Measurements from ENCODE around the gene PPP2R3A. TPM values are rescaled to one million over a fixed set of nuclear protein-coding genes. Genes with fewer than 3 reads are reported as not detected.

Gene PPP2R3A
- total RNA-seq, 4 donors from 2014 or later = 34.7 to 73.4 (median 38.8) TPM

DNA sequence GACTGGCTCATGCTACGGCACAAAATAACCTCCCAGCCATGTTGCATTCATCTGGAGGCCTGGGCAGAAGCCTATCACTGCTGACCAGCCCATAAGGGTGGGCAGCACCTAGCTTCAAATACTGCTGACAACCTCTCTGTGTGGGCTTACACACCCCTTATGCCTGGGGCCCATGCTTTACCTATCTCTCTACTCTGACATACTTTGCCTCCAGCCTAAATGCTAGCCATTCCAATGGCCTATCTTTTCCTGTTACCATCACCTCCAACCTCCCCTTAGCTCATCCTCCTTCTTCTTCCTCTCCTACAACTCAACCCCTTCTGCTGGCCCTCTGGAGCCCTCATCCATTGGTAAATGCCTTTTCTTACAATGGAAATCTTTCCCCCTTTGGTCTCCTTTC, 41.0 kb upstream of the PPP2R3A start:
- in situ Hi-C loops (cut with MboI; ENCODE audit: low pct_ligation_motif_present in 1 of 4, low pct_unique_long_range_greater_than_20kb in 1 of 4, low sequenced_read_pairs in 3 of 4) (loop anchor here (5.0 to 25.0 kb wide), 3 partner anchors 113 to 120 kb away; no protein-coding TSS in a partner anchor), intact Hi-C loops (cut with DNase I; ENCODE audit: low total_unique reads) (loop anchor here (5.0 kb wide), 1 partner anchor 118 kb away; no protein-coding TSS in a partner anchor)
- TF ChIP-seq POLR2A (IDR thresholded peaks at IDR 0.05) (no peak), EP300 (IDR thresholded peaks at IDR 0.05; ENCODE audit: low read depth) (no peak), POLR2AphosphoS5 (IDR thresholded peaks at IDR 0.05) (no peak)
- TF ChIP-seq, protein P1, sequence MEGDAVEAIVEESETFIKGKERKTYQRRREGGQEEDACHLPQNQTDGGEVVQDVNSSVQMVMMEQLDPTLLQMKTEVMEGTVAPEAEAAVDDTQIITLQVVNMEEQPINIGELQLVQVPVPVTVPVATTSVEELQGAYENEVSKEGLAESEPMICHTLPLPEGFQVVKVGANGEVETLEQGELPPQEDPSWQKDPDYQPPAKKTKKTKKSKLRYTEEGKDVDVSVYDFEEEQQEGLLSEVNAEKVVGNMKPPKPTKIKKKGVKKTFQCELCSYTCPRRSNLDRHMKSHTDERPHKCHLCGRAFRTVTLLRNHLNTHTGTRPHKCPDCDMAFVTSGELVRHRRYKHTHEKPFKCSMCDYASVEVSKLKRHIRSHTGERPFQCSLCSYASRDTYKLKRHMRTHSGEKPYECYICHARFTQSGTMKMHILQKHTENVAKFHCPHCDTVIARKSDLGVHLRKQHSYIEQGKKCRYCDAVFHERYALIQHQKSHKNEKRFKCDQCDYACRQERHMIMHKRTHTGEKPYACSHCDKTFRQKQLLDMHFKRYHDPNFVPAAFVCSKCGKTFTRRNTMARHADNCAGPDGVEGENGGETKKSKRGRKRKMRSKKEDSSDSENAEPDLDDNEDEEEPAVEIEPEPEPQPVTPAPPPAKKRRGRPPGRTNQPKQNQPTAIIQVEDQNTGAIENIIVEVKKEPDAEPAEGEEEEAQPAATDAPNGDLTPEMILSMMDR (IDR thresholded peaks at IDR 0.05) = no peak
- no peaks in the 10 kb centered on the region for H3K9me3 ChIP-seq
- no peaks in the 10 kb centered on the region for H3K27me3 ChIP-seq
- no peak overlapping the region for H3K4me3 ChIP-seq
- DNase-seq = no peak
- WGBS, 2 donors (ENCODE audit: low coverage in 1 of 2) = 75% methylated on average over 1 of the region's 1 CpG; no CpG with 5 or more reads in 1 of the 2 donors
- H3K4me1 ChIP-seq = peaks cover 0 to 3% (median 0%) of the 10 kb centered on the region in 4 donors
- H3K27ac ChIP-seq = no peak overlapping the region
- no peaks in the 10 kb centered on the region for H3K36me3 ChIP-seq

- H3K27me3 ChIP-seq = no peaks in the 10 kb centered on the region
- H3K4me1 ChIP-seq = peaks cover 0 to 10% (median 7%) of the 10 kb centered on the region in 4 donors
- no peak overlapping the region for H3K27ac ChIP-seq
- DNase-seq = no peak
- H3K36me3 ChIP-seq = no peaks in the 10 kb centered on the region
- H3K4me3 ChIP-seq = no peak overlapping the region
- TF ChIP-seq POLR2AphosphoS5 (IDR thresholded peaks at IDR 0.05) (no peak), POLR2A (IDR thresholded peaks at IDR 0.05) (no peak), EP300 (IDR thresholded peaks at IDR 0.05; ENCODE audit: low read depth) (no peak)
- TF ChIP-seq, protein P1 (IDR thresholded peaks at IDR 0.05) = no peak
- intact Hi-C loops (cut with DNase I; ENCODE audit: low total_unique reads) (no loop called here), in situ Hi-C loops (cut with MboI; ENCODE audit: low pct_ligation_motif_present in 1 of 4, low pct_unique_long_range_greater_than_20kb in 1 of 4, low sequenced_read_pairs in 3 of 4) (loop anchor here in 1 of 4 donors (10.0 kb wide), 1 partner anchor 118 kb away; no protein-coding TSS in a partner anchor)
- WGBS, 2 donors (ENCODE audit: low coverage in 1 of 2) = 80 to 95% methylated on average over 1 to 3 of the region's 3 CpGs
- no peaks in the 10 kb centered on the region for H3K9me3 ChIP-seq
These were observed 38.9 kb upstream of the PPP2R3A start for GRCh38 chr3:135926664-135927063.

DNA sequence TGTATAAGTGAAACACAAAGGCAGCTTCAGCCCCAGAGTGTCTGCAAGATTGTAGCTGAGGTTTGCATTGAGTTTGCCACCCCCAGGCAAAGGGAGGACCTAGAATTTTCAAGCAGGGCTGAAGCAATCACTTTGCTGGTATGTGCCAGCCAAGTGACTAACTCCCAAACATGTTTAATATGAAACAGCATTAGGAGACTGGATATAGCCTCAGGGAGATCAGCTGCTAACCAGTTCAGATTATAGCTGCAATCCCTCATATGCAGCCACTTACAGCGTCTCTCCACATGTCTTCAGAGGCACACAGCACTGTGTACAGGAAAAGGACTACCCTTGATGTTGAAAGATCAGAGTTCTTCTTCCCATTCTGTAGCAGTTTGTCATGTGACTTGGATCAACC, 38.4 kb upstream of the PPP2R3A start:
- intact Hi-C loops (cut with DNase I; ENCODE audit: low total_unique reads) = no loop called here
- 72% methylated on average over 1 of the region's 1 CpG; no CpG with 5 or more reads in 1 of the 2 donors for WGBS, 2 donors (ENCODE audit: low coverage in 1 of 2)
- H3K27ac ChIP-seq = no peak overlapping the region

DNA sequence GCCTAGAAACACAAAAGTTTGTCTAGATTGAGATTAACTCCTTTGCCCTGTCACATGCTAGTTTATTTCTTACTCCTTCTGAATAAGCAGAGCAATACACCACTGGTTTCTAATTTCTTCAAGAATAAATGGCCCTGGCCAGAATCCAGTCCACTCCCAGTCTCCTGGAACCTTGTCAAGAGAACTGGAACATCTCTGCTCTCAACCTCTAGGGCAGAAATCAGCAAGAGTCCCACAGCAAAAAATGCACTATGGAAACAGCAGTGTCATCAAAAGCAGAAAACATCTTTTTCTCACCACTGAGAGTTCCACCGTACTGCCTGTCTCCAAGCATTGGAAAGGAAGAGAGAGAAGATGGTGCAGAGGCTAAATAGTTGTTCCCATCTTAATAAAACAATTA, 35.9 kb upstream of the PPP2R3A start:
- DNase-seq = peak; percentile 15
- in situ Hi-C loops (cut with MboI; ENCODE audit: low pct_ligation_motif_present in 1 of 4, low pct_unique_long_range_greater_than_20kb in 1 of 4, low sequenced_read_pairs in 3 of 4) (loop anchor here in 1 of 4 donors (10.0 kb wide), 1 partner anchor 115 kb away; no protein-coding TSS in a partner anchor), intact Hi-C loops (cut with DNase I; ENCODE audit: low total_unique reads) (no loop called here)
- H3K36me3 ChIP-seq = no peaks in the 10 kb centered on the region
- TF ChIP-seq, protein P1 (IDR thresholded peaks at IDR 0.05) = no peak
- TF ChIP-seq POLR2A (IDR thresholded peaks at IDR 0.05) = no peak
- no peak for TF ChIP-seq EP300 (IDR thresholded peaks at IDR 0.05; ENCODE audit: low read depth)
- H3K4me3 ChIP-seq = no peak overlapping the region
- no peaks in the 10 kb centered on the region for H3K9me3 ChIP-seq
- H3K4me1 ChIP-seq = peaks cover 0 to 10% (median 7%) of the 10 kb centered on the region in 4 donors
- WGBS, 2 donors (ENCODE audit: low coverage in 1 of 2) = 57 to 71% methylated on average over 1 of the region's 1 CpG
- no peaks in the 10 kb centered on the region for H3K27me3 ChIP-seq
- peak overlapping the region in 3 of 4 donors; percentile 18 to 35 (median 32) for H3K27ac ChIP-seq

More for the DNA sequence above, 38.4 kb upstream of the PPP2R3A start:
- H3K27me3 ChIP-seq = no peaks in the 10 kb centered on the region
- no peak for DNase-seq
- no peaks in the 10 kb centered on the region for H3K36me3 ChIP-seq
- TF ChIP-seq, protein P1 (IDR thresholded peaks at IDR 0.05) = no peak
- no peak for TF ChIP-seq POLR2AphosphoS5 (IDR thresholded peaks at IDR 0.05)
- TF ChIP-seq POLR2A (IDR thresholded peaks at IDR 0.05) = no peak
- no peak for TF ChIP-seq EP300 (IDR thresholded peaks at IDR 0.05; ENCODE audit: low read depth)
- no peak overlapping the region for H3K4me3 ChIP-seq
- peaks cover 0 to 10% (median 7%) of the 10 kb centered on the region in 4 donors for H3K4me1 ChIP-seq
- in situ Hi-C loops (cut with MboI; ENCODE audit: low pct_ligation_motif_present in 1 of 4, low pct_unique_long_range_greater_than_20kb in 1 of 4, low sequenced_read_pairs in 3 of 4) = loop anchor here in 1 of 4 donors (10.0 kb wide), 1 partner anchor 118 kb away; no protein-coding TSS in a partner anchor
- no peaks in the 10 kb centered on the region for H3K9me3 ChIP-seq

Data from transverse colon (tissue), 4 donors.